Motor neuron (in vitro differentiated cells): ENCODE measurements around the gene GJB1. TPM values are rescaled to one million over a fixed set of nuclear protein-coding genes. Genes with fewer than 3 reads are reported as not detected.
"Not testable (repeated sequence)": the region's sequence is repeated elsewhere in the genome, so short reads cannot be mapped to it uniquely, and the experiment has no call there.

Experiments
- ATAC-seq, 8 experiments: fragments of 200-7000 bp; cut with Tn5 transposase; replicated peaks in 6 of 8; 2 replicates each; pipeline ENCODE4 v1.8.0; 2021; ENCODE audit warnings: mild to moderate bottlenecking in 8 of 8, moderate library complexity in 8 of 8
- H3K27ac ChIP-seq, 2 donors: fragments of 250-450 bp; sonication (Bioruptor Pico); 2 replicates each; pipeline ENCODE4 v1.9.0; 2021; ENCODE audit warnings: antibody characterized with exemption in 2 of 2, mild to moderate bottlenecking in 2 of 2, moderate library complexity in 1 of 2
- H3K4me1 ChIP-seq, 2 donors: fragments of 250-450 bp; sonication (Bioruptor Pico); replicated peaks in 1 of 2; 2 replicates each; pipeline ENCODE4 v1.6.1; 2021; ENCODE audit warnings: antibody characterized with exemption in 2 of 2, mild to moderate bottlenecking in 2 of 2, moderate library complexity in 1 of 2
- H3K4me3 ChIP-seq, 5 donors: fragments of 250-450 bp; sonication (Bioruptor Pico); 2 replicates each; pipeline ENCODE4 v1.9.0; 2021; ENCODE audit warnings: antibody characterized with exemption in 5 of 5, mild to moderate bottlenecking in 5 of 5, moderate library complexity in 4 of 5
- WGBS, 10 experiments: fragments of 450-650 bp; shearing (Covaris generic); methylation state at CpG; one replicate each; pipeline ENCODE4 v1.0.0; 2022; 5-methylcytosine and 5-hydroxymethylcytosine counted together
- in situ Hi-C, 9 experiments: fragments of 400-800 bp; cut with MboI; loops; one replicate each; pipeline ENCODE4 v1.15.0; 2021; ENCODE audit warnings: low sequenced_read_pairs in 9 of 9, low pct_unique_long_range_greater_than_20kb in 2 of 9; ENCODE audit not compliant: unreplicated experiment in 9 of 9
- total RNA-seq, 8 experiments: library from RNA; unstranded; fragments of 300-600 nt; gene quantifications; 2 replicates each; pipeline versions ENCODE4 v1.2.3 to v1.2.4, GENCODE V29; 2022

The GJB1 gene
- total RNA-seq: under 1 TPM in 3 of 8 experiments, not detected in 5; 0.14 to 0.52 (median 0.33) TPM

DNA sequence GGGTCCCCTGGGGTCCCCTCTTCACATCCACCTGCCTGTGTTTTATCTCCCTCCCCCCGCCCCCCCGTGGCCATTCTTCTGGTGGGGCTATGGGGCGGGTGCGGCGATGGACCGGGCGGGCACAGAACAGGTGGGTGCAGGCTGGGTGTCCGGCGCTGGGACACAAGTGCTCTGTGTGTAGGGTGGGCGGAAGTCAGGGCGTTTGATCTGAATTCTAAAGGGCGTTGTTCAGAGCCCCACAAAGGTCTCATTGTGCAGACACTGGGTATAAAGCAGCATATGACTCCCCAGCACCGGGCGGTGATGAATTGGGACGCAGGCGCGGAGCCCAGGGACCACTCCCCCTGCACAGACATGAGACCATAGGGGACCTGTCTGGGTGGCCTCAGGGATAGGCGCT is at the start of gene GJB1:
Gene GJB1 (plus strand): TSS at position 296 of the 400 bp plus-strand sequence. CDS start 484 bp downstream, outside the sequence.
- WGBS, 10 experiments: 33% methylated on average over 1 of the region's 18 CpGs; no CpG with 5 or more reads in 9 of the 10 experiments
- no peak within 1 kb of the TSS for H3K27ac ChIP-seq
- no peak within 1 kb of the TSS for H3K4me3 ChIP-seq
- in situ Hi-C loops: no loop called here
- no peak for ATAC-seq
- H3K4me1 ChIP-seq: no peaks in the 10 kb centered on the region

GRCh38 chrX:71173440-71173839 is 49.6 kb upstream of the GJB1 start:
- H3K27ac ChIP-seq: no peak overlapping the region
- in situ Hi-C loops: no loop called here
- peak in 1 of 8 experiments; percentile 32 for ATAC-seq

DNA sequence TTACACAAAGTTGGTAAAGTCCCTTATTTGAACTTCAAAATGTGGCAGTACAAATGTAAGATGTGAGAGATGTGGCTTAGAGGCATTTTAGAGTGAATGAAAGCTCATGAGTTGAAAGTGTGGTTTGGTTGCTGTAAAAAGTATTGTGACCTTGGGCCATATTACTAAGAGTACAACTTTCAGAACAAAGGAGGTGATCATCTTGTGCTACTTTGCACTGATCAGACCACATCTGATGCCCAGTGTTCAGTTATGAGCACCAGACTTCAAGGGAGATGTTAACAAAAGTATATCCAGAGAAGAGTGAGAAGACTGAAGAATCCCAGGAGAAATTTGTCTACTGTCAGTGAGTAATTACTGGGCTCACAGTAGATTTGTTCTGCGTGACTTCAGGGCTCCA is 48.2 kb upstream of the GJB1 start:
- 43 to 100% (median 100%) methylated on average over 1 of the region's 1 CpG; no CpG with 5 or more reads in 7 of the 10 experiments for WGBS, 10 experiments
- Histone ChIP-seq H3K4me3 (no peak overlapping the region), H3K4me1 (peaks cover 4 to 9% of the 10 kb centered on the region in 2 donors), H3K27ac (no peak overlapping the region)
- in situ Hi-C loops: no loop called here
- ATAC-seq: no peak

More at GRCh38 chrX:71173440-71173839, 49.6 kb upstream of the GJB1 start:
- no peak overlapping the region for H3K4me3 ChIP-seq
- 20 to 100% (median 73%) methylated on average over 1 to 2 of the region's 2 CpGs; no CpG with 5 or more reads in 6 of the 10 experiments for WGBS, 10 experiments
- peaks cover 4 to 9% of the 10 kb centered on the region in 2 donors for H3K4me1 ChIP-seq

- WGBS, 10 experiments: 27 to 100% (median 65%) methylated on average over 2 to 4 of the region's 5 CpGs; no CpG with 5 or more reads in 7 of the 10 experiments
- Histone ChIP-seq H3K4me3 (no peak overlapping the region), H3K27ac (no peak overlapping the region), H3K4me1 (peaks cover 4 to 9% of the 10 kb centered on the region in 2 donors)
- no peak for ATAC-seq
- in situ Hi-C loops: no loop called here
Measured at GRCh38 chrX:71175531-71175930, 47.5 kb upstream of the GJB1 start.

GRCh38 chrX:71177327-71177726 is 45.7 kb upstream of the GJB1 start:
- 23 to 57% (median 45%) methylated on average over 1 to 3 of the region's 3 CpGs; no CpG with 5 or more reads in 6 of the 10 experiments for WGBS, 10 experiments
- in situ Hi-C loops: no loop called here
- no peak overlapping the region for H3K27ac ChIP-seq
- H3K4me3 ChIP-seq: no peak overlapping the region
- ATAC-seq: peak in 1 of 8 experiments; percentile 5
- peaks cover 6 to 7% of the 10 kb centered on the region in 2 donors for H3K4me1 ChIP-seq

GRCh38 chrX:71178908-71179307 is 44.1 kb upstream of the GJB1 start:
- no peak for ATAC-seq
- H3K4me3 ChIP-seq: no peak overlapping the region
- H3K27ac ChIP-seq: no peak overlapping the region
- in situ Hi-C loops: no loop called here
- WGBS, 10 experiments: 7% methylated on average over 3 of the region's 4 CpGs; no CpG with 5 or more reads in 9 of the 10 experiments
- peaks cover 19 to 20% of the 10 kb centered on the region in 2 donors for H3K4me1 ChIP-seq

GRCh38 chrX:71180579-71181265 is 42.3 kb upstream of the GJB1 start:
- WGBS, 10 experiments: 31 to 100% (median 80%) methylated on average over 1 to 2 of the region's 9 CpGs; no CpG with 5 or more reads in 5 of the 10 experiments
- peak overlapping the region in 1 of 2 donors; percentile 86 for H3K27ac ChIP-seq
- H3K4me1 ChIP-seq: peaks cover 23 to 24% of the 10 kb centered on the region in 2 donors
- in situ Hi-C loops, H3K4me3 ChIP-seq, ATAC-seq: not testable (repeated sequence)

DNA sequence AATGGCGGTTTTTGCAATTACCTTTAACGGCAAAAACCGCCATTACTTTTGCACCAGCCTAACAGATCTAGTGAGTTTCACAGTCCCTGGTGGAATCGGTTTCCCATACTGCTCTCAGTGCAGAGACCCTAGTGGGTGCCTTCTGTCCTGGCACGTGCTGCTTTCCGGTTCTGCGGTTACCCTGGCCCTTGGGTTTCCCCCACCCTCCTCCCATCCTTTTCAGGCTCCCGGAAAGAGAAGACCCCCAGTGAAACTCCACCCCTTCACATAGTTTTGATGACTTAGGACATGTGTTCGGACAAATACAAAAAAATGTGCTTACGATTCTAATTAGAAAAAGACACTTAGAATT is 41.5 kb upstream of the GJB1 start:
- WGBS, 10 experiments: 0 to 20% (median 9%) methylated on average over 1 to 3 of the region's 10 CpGs; no CpG with 5 or more reads in 7 of the 10 experiments
- Histone ChIP-seq H3K27ac (peak overlapping the region; percentile 76 to 86), H3K4me1 (peaks cover 23 to 24% of the 10 kb centered on the region in 2 donors), H3K4me3 (peak overlapping the region; percentile 40 to 51 (median 45))
- in situ Hi-C loops: no loop called here
- peak in 7 of 8 experiments; percentile 5 to 32 (median 10) for ATAC-seq

DNA sequence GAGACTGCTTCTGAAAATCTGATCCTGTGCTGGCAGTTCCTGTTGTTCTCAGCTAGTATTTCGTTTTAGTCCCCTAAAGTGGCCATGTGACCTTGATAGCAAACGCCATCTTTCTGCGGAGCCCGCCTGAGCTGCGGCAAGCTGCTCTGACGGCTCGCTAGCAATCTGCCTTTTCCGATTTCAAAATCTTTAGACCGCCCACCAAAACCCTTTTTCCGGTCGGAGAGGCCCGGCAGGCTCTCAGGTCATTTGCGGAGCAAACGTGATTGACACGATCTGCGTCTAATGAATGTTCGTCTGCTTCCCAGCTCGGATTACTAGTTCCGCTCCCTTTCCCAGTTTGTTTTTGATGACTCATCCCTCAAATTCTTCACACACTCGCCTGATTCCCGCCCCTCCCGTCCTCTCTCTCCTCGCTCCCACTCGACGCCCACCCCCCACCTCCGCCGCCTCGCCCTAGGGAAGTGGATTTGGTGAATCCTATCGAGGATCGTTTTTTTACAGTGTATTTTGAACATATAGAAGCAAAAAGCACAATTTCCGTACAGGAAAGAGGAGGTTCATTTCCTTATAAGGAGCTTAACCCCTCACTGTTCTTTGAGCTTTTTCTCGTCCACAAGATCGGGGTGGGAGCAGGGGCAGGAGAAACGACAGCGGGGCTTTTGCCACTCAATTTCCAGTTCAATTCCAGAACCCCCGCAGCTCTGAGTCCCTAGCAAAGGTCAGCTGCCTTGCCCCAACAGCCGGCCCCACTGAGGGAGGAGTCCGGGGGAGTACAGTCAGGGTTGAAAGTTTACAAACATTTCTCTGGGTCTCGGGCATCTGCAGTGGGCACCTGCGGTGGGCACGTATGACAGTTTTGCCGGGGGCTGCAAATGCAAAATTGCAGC is 40.9 kb upstream of the GJB1 start:
- in situ Hi-C loops: no loop called here
- peak; percentile 88 to 98 (median 92) for ATAC-seq
- Histone ChIP-seq H3K27ac (peak overlapping the region; percentile 86 to 92), H3K4me3 (peak overlapping the region; percentile 40 to 51 (median 45)), H3K4me1 (peaks cover 23 to 24% of the 10 kb centered on the region in 2 donors)
- WGBS, 10 experiments: 0 to 30% methylated on average over 1 to 3 of the region's 42 CpGs; no CpG with 5 or more reads in 8 of the 10 experiments

DNA sequence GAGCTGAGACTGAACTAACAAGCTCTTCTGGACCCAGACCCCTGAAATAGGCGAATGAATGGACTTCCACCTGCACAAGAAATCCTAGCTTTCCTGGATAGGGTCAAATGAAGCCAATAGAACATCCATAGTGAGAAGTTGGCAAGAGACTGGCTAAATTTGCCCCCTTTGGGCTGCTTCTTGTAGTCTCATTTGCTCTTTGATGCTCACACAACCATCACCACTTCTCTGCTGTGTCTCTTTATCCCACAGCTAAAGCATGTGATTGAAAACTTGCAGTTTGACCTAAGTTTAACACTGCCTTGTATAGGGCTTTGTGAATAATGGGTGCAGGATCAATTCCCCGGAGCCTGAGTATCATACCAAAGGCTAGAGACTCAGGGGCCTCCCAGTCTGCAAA is 40.2 kb upstream of the GJB1 start:
- in situ Hi-C loops: no loop called here
- H3K4me3 ChIP-seq: peak overlapping the region in 4 of 5 donors; percentile 27 to 37 (median 32)
- WGBS, 10 experiments: 0 to 20% methylated on average over 1 to 2 of the region's 2 CpGs; no CpG with 5 or more reads in 8 of the 10 experiments

GRCh38 chrX:71183341-71183740 is 39.7 kb upstream of the GJB1 start:
- H3K27ac ChIP-seq: peak overlapping the region; percentile 86 to 92

More for the DNA sequence above, 40.2 kb upstream of the GJB1 start:
- peak in 3 of 8 experiments; percentile 1 to 10 (median 5) for ATAC-seq
- Histone ChIP-seq H3K27ac (peak overlapping the region; percentile 86 to 92), H3K4me1 (peaks cover 23 to 24% of the 10 kb centered on the region in 2 donors)

DNA sequence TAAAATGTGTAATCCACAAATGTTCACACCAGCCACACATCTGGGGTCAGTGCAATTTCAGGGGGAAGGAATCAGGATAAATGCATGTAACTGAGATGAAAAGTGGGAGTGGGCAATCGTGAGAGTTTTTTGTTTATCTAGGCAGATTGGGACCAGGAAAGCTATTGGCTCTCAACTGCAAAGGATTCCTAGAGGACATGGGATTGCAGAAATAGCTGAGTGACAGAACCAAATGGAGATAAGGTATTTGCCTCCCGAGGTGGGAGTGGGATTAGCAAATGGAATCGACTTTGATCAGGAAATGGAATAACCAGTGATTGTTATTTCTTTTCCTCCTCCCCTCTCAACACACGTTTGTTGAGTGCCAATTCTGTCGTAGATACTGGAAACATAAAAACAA is 38.9 kb upstream of the GJB1 start:
- H3K27ac ChIP-seq: peak overlapping the region; percentile 86 to 92
- in situ Hi-C loops: no loop called here
- no peak for ATAC-seq

More at GRCh38 chrX:71183341-71183740, 39.7 kb upstream of the GJB1 start:
- in situ Hi-C loops: no loop called here
- peaks cover 23 to 24% of the 10 kb centered on the region in 2 donors for H3K4me1 ChIP-seq
- WGBS, 10 experiments: 0 to 50% methylated on average over 1 to 2 of the region's 6 CpGs; no CpG with 5 or more reads in 8 of the 10 experiments
- no peak overlapping the region for H3K4me3 ChIP-seq
- ATAC-seq: peak in 4 of 8 experiments; percentile 10 to 32 (median 24)

More for the DNA sequence above, 38.9 kb upstream of the GJB1 start:
- 36 to 60% (median 50%) methylated on average over 1 to 5 of the region's 5 CpGs; no CpG with 5 or more reads in 7 of the 10 experiments for WGBS, 10 experiments
- Histone ChIP-seq H3K4me3 (no peak overlapping the region), H3K4me1 (peaks cover 23 to 24% of the 10 kb centered on the region in 2 donors)
